ENCODE measurements around the gene USP44. TPM values are rescaled to one million over a fixed set of nuclear protein-coding genes. Genes with fewer than 3 reads are reported as not detected.

The USP44 gene
- total RNA-seq, 2 donors from 2014 or later, result 2.8 to 3.1 TPM

DNA sequence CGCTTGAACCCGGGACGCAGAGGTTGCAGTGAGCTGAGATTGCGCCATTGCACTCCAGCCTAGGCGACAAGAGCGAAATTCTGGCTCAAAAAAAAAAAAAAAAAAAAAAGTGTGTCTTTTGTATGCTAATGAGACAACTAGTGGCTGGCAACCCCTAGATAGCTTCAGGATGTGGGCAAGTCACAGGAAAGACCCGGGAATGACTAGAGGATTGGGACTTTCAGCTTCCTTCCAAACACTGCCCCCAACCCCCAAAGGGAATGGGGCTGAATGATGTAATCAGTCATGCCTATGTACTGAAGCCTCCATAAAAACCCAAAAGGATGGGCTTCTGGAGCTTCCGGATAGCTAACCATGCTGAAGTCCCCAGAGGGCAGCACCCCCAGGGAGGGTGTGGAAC, 28.6 kb downstream of the USP44 start:
- Histone ChIP-seq H3K27me3 (replicated peaks; ENCODE audit: insufficient read depth) (no peaks in the 10 kb centered on the region), H3K9me3 (no peaks in the 10 kb centered on the region), H3K36me3 (no peaks in the 10 kb centered on the region), H3K4me1 (replicated peaks) (no peaks in the 10 kb centered on the region), H3K27ac (no peak overlapping the region), H3K4me3 (no peak overlapping the region)
- intact Hi-C loops (cut with DNase I), result no loop called here
- no peak for TF ChIP-seq CTCF (IDR thresholded peaks at IDR 0.05)
- TF ChIP-seq POLR2AphosphoS5 (IDR thresholded peaks at IDR 0.05), result no peak
- no peak for TF ChIP-seq POLR2A (IDR thresholded peaks at IDR 0.05)
- 93% methylated on average over 8 of the region's 8 CpGs for WGBS
- DNase-seq (ENCODE audit: low spot score), result no peak

- H3K4me1 ChIP-seq (replicated peaks), result no peaks in the 10 kb centered on the region
- WGBS, result 89% methylated on average over 6 of the region's 6 CpGs
- H3K27me3 ChIP-seq (replicated peaks; ENCODE audit: insufficient read depth), result no peaks in the 10 kb centered on the region
- no peaks in the 10 kb centered on the region for H3K9me3 ChIP-seq
- intact Hi-C loops (cut with DNase I), result no loop called here
- H3K27ac ChIP-seq, result no peak overlapping the region
- H3K36me3 ChIP-seq, result no peaks in the 10 kb centered on the region
- no peak for DNase-seq (ENCODE audit: low spot score)
- TF ChIP-seq POLR2AphosphoS5 (IDR thresholded peaks at IDR 0.05) (no peak), POLR2A (IDR thresholded peaks at IDR 0.05) (no peak), CTCF (IDR thresholded peaks at IDR 0.05) (no peak)
- H3K4me3 ChIP-seq, result no peak overlapping the region
Observed at GRCh38 chr12:95520816-95521215, 30.5 kb downstream of the USP44 start.

- no peaks in the 10 kb centered on the region for H3K27me3 ChIP-seq (replicated peaks; ENCODE audit: insufficient read depth)
- H3K4me3 ChIP-seq, result no peak overlapping the region
- no peaks in the 10 kb centered on the region for H3K4me1 ChIP-seq (replicated peaks)
- H3K9me3 ChIP-seq, result no peaks in the 10 kb centered on the region
- H3K36me3 ChIP-seq, result no peaks in the 10 kb centered on the region
- TF ChIP-seq CTCF (IDR thresholded peaks at IDR 0.05) (no peak), POLR2A (IDR thresholded peaks at IDR 0.05) (no peak), POLR2AphosphoS5 (IDR thresholded peaks at IDR 0.05) (no peak)
- no peak for DNase-seq (ENCODE audit: low spot score)
- no peak overlapping the region for H3K27ac ChIP-seq
- intact Hi-C loops (cut with DNase I), result no loop called here
Observed at GRCh38 chr12:95518944-95519343, 32.3 kb downstream of the USP44 start.

DNA sequence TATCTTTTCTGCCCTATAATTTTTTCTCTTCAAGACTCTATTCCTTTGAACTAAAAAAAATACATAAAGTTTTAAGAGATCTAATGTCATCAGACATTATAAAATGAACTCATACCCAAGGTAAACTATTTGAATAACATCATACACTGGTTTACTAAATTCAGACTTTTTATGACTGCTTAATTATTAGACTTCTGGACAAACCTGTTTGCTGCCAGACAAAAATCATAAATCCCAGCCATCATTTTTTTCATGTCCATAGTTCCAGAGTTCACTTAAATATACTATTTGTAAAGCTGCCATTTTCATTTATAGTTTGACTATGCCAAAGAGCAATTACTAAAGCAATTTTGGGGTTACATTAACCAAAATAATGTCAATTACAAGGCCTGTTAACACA, 34.0 kb downstream of the USP44 start:
- Histone ChIP-seq H3K4me1 (replicated peaks) (no peaks in the 10 kb centered on the region), H3K27me3 (replicated peaks; ENCODE audit: insufficient read depth) (no peaks in the 10 kb centered on the region), H3K36me3 (peaks cover 0 to 5% of the 10 kb centered on the region in 2 donors), H3K9me3 (no peaks in the 10 kb centered on the region), H3K27ac (no peak overlapping the region), H3K4me3 (no peak overlapping the region)
- intact Hi-C loops (cut with DNase I), result no loop called here
- TF ChIP-seq POLR2A (IDR thresholded peaks at IDR 0.05), result no peak
- TF ChIP-seq POLR2AphosphoS5 (IDR thresholded peaks at IDR 0.05), result no peak
- TF ChIP-seq CTCF (IDR thresholded peaks at IDR 0.05), result no peak
- no peak for DNase-seq (ENCODE audit: low spot score)

- intact Hi-C loops (cut with DNase I), result no loop called here
- no peak for TF ChIP-seq POLR2AphosphoS5 (IDR thresholded peaks at IDR 0.05)
- TF ChIP-seq CTCF (IDR thresholded peaks at IDR 0.05), result no peak
- TF ChIP-seq POLR2A (IDR thresholded peaks at IDR 0.05), result no peak
- H3K4me1 ChIP-seq (replicated peaks), result no peaks in the 10 kb centered on the region
- peaks cover 0 to 5% of the 10 kb centered on the region in 2 donors for H3K36me3 ChIP-seq
- H3K9me3 ChIP-seq, result no peaks in the 10 kb centered on the region
- H3K4me3 ChIP-seq, result no peak overlapping the region
- DNase-seq (ENCODE audit: low spot score), result no peak
- no peak overlapping the region for H3K27ac ChIP-seq
- H3K27me3 ChIP-seq (replicated peaks; ENCODE audit: insufficient read depth), result no peaks in the 10 kb centered on the region
Observed at GRCh38 chr12:95516757-95517156, 34.5 kb downstream of the USP44 start.

Measured in prostate gland (tissue), 2 donors.